ENCODE data around the gene EFNA2. TPM values are rescaled to one million over a fixed set of nuclear protein-coding genes. Genes with fewer than 3 reads are reported as not detected.

EFNA2 gene
- total RNA-seq, 1 donor = not detected

DNA sequence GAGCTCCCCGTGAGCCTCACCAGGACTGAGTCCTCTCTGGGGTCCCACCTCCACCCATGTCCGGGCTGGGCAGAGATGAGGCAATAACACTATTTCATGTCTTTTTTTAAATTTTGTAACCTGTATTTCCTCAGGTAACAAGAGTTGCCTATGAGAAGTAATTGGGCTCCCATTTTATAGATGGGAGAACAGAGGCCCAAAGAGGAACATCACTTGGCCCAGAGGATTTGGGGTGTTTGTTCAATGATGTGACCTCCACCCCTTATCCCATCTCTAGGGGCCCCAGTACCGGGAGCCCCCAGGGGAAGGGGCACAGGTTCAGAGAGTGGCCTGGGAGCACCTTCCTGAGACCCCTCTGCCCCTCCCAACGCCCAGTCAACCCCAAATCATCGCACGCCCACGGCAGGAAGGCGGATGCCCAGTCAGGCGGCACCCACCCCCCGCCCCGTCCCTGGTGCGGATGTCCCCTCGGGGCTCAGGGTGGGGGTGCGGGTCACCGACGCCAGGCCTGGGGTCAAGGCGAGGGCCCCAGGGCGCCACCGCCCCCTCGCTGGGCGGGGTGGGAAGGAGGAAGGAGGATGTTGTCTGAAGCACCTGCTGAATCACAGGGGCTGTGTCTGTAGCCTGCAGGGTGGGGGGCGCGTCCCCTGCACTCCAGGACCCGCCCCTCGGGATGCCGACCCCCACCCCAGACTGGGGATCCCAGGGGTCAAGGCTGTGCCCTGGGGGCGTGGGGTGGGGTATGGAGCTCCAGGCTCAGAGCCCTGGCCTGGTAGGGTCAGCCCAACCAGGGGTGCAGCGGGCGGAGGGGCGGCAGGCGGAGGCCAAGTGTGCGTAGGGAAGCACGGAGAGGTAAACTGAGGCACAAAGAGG is 25.6 kb upstream of the EFNA2 start:
- peak in 2 of 3 donors; percentile 51 to 57 for DNase-seq (ENCODE audit: low read depth in 2 of 3, low spot score in 2 of 3)

DNA sequence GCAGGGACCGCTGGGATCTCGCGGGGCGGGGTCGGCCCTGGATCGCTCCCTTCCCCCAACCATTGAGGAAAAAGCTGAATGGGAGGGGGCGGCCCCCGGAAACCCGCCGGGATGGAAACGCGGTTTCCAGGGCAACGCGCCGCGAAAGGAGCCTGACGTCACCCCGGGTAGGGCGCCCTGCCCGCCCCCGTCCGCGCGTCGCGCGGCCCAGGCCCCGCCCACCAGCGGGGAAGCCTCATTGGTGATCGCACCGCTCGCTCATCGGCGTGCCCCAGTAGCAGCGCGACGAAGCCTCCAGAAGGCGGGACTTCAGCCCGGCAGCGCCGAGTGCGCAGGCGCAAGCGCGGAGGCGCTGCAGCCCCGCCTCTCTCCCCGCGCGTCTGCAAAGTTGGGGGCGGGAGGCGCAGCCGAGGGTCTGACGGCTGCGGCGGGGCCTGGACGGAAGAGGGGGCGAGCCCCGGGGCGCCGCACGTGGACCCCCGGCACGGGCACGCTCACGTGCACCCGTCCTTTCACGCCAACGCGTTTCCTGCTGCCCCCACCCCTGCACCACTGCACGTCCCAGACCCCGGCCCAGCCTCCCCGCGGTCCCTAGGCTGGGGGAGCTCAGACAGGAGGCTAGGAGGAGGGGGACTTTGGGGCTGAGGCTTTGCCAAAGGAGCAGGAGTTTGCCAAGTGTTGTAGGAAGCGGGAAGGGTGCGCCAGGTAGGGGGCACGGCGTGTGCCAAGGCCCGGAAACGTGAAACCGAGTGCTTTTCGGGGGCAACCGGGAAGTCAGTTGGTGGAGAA is 24.7 kb upstream of the EFNA2 start:
- peak; percentile 95 to 97 (median 96) for DNase-seq (ENCODE audit: low read depth in 2 of 3, low spot score in 2 of 3)

DNA sequence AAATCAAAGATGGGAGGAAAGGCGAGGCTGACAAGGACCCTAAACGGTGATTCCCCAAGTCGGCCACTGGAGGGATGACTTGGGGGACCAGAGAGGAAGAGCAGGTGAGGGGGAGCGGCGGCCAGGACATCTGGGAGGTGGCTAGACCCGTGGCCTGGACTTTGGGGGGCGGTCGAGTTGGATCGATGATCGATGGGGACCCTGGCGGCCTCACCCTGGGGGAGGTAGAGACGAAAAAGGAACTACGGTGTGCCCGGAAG is 24.2 kb upstream of the EFNA2 start:
- DNase-seq (ENCODE audit: low read depth in 2 of 3, low spot score in 2 of 3) = peak in 2 of 3 donors; percentile 60 to 73

DNA sequence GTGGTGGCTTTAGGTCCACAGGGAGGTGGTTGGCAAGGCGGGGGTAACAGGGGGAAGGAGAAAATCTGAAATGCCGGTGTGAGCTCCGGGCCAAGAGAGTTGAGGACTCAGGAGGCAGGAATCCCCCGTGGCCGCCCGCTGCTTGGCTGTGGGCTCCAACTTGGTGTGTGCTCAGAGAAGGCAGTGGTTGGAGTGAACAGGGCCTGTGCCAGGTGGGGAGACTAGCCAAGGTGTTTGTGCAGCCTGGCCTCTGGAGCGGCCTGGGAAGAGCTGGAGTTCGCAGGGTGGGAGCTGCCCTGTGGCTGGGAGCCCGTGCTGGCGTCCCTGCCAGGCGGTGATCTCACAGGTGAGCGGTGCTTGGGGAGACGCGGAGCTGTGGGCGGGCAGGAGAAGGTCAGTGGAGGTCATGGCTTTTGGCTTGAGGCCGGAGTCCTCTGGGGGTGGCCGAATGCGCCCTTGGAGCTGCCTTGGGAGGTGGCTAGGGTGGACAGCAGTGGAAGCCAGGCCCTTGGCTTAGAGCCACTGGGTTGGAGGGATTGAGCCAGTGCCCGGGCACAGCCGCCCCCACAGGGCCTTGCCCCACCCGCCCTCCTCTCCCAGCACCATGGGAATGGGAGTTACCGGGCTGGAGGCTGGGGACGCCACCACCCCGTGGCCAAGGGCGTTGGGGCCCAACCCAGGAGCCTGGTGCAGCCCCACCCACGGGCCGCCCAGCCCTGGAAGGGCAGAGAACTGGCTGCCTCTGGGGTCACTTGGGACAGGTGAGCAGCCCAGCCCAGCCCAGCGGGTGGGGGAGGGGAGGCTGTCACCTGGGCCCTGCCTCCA is 23.7 kb upstream of the EFNA2 start:
- no peak for DNase-seq (ENCODE audit: low read depth in 2 of 3, low spot score in 2 of 3)

DNA sequence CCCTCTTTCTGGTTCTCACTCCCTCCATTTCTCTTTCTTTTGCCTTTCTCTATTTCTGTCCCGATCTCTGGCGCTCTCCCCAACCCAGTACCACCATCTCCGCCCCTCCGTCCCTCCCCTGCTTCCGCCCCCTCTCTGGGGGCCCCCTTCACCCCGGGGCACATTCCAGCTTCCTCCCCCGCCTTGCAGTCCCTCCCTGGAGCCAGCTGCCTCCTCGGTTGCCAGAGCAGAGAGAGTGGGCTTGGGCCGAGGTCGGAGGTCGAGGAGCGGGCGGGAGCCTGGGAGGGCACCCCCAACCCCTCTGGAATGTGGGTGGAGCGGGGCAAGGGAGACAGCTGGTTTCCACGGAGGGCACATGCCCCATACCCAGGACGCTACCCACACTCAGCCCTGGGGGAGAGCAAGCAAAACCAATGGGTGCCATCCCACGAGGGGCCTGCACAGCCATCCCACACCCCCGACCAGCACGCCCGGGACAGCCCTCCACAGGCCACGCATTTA is 23.0 kb upstream of the EFNA2 start:
- no peak for DNase-seq (ENCODE audit: low read depth in 2 of 3, low spot score in 2 of 3)

DNA sequence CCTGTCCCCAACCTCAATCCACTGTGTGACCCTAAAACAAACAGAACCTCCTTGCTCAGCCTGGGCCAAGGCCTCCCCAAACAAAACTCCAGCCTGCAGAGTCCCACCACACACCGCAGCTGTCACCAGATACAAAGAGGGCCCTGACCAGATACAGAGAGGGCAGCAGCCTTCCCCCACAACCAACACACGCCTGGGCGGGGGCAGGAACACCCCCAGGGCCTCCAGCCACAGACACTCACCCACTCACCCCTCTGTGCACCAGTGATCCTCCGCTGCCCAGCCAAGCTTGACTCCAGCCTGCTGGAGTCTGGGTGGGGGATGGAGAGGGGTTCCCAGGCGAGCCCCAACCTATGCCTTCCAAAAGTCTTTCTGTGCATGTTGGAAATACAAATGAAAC is 22.5 kb upstream of the EFNA2 start:
- no peak for DNase-seq (ENCODE audit: low read depth in 2 of 3, low spot score in 2 of 3)

DNA sequence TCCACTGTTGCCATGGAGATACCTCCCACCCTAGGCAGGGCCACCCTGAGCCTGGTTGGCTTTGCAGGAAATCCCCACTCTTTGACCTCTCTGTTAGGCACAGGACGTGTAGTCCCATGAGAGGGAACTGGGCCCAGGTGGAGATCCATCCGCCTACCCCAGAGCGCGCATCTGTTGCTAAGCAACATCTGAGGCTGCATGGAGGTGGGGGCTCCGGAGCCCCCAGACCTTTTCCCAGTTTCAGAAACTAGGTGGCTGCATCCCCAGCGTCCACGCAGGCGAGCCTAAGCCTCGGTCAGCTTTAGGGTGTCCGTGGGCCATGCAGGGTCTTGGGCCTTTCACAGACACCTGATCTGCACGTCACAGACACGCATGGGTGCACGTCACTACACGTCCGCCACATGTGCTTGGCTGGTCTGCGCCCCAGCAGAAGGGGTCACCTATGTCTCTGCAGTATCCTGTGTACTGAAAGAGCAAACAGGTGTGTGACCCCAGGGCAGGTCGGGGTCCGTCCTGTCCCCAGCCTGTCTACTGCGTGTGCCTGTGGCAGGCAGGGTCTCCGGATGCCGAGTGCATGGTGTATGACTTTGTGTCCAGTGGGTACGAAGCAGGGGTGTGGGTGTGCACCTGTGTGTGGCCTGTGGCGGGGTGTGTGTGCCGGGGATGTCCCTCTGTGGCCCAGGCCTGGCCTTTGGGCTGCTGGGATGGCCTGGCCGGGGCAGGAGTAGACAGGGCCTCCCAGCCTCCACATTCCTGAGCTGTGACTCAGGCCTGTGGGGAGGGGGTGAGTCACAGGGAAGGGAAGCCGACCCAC is 20.7 kb upstream of the EFNA2 start:
- DNase-seq (ENCODE audit: low read depth in 2 of 3, low spot score in 2 of 3) = no peak

DNA sequence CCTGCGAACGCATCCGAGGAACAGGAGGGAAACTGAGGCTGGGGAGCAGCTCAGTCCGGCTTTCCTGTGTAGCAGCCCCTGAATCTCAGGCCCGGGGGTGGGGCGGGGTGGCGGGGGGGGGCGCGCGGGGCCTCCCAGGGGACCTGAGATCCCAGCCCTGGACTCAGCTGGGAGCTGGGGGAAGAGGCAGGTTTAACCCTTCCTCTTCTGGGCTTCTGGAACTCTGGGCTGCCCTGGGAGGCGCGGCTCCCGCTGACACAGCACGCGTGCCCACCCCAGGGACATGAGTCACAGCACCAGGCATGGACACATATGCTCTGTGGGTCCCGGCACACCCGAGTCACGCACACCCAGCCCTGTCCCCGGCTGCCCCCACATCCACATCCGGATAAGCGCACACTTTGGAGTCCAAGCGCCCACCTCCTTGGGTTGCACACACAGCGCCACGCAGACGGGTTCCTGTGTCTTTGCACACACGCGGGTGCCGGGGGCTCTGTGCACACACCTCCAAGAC is 20.0 kb upstream of the EFNA2 start:
- peak in 2 of 3 donors; percentile 56 to 86 for DNase-seq (ENCODE audit: low read depth in 2 of 3, low spot score in 2 of 3)

DNA sequence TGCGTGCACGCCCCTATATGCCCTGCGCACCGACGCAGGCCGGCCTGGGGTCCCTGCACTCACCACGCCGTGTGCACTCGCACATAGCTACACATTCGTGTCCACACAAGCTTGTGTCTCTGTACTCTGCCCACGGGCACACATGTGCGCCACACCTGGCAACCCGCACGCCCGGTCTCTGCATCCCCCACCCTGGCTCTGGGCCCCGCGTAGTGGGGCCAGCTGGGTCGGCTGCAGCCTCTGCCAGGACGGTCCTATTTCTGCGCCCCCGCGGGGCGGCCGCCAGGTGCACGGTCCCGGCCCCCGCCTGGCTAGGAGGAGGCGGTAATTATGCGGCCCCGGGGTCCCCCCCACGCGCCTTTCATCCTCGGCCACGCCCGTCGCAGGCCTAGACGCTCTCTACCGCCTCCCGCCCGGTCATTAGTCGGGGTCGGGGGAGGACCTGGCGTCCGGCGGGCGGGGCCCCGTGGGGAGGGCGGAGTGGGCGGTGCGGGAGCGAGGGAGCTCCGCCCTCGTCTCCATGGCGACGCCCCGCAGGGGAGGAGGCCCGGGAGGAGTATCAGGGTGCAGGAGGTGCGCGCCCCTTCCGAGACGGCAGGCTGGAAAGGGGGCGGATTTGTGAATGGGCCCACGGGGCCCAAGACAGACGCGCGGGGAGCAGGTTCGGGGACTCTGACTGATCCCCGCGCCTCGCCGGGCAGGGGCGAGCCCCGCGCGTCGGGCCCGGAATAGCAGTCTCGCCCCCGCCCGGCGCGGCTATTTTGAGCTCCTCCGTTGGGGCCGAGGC is 19.4 kb upstream of the EFNA2 start:
- DNase-seq (ENCODE audit: low read depth in 2 of 3, low spot score in 2 of 3) = peak; percentile 70 to 72 (median 70)

DNA sequence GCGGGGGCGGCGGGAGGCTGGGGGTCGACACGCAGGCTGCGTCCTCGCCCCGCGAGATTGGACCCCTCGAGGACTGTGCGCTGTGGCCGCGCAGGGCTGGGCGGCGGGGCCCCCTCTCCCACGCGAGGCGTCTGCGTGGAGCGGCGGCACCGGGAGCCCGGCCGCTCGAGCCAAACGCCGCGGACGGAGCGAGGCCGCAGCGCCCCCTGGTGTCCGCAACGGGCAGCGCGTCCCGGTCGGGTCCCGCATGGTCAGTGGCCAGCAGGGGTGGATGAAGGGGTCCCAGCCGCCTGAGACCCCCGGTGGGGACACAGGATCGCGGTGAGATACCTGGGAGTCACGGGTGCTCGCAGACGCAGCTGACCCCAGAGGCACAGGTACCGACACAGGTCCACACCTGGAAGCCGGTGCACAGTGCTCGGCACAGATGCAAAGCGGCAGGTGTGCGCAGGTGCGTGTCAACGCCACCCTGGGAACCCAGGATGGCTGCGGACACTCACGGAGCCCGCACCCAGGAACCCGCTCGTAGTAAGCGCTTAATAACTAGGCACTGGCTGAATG is 18.7 kb upstream of the EFNA2 start:
- peak in 2 of 3 donors; percentile 57 to 73 for DNase-seq (ENCODE audit: low read depth in 2 of 3, low spot score in 2 of 3)

DNA sequence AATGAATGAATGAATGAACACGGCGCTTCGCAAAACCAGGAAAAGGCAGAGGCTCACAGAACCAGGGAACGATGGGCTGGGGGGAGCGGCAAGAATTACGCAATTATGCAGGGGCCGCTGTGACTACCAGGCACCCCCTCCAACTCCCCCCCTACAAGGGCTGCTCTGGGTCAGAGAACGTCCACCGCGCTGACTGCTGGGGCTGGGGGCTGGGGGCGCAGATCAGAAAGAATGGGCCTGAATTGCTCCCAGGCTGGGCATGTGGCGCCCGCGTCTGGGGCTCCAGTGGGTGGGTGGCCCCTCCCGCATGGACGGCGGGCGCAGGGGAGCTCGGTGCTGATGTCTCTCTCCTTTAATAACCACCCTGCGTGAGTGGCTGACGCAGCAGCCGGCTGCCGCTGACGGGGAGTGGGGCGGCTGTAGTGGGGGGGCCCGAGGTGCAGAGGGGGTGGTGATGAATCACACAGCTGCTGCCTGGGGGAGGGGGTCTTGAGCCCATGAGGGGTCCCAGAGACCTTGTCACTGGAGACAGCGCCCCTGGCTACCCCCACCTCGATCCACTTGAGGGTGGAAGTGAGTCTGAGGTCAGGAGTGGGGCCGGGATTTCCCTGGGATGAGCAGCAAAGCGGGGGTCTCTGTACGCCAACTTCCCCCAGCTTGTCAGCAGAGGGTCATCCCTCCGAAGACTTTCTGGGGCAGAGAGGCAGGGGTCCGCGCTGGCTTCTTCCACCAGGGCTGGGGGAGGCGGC is 18.0 kb upstream of the EFNA2 start:
- DNase-seq (ENCODE audit: low read depth in 2 of 3, low spot score in 2 of 3) = no peak

DNA sequence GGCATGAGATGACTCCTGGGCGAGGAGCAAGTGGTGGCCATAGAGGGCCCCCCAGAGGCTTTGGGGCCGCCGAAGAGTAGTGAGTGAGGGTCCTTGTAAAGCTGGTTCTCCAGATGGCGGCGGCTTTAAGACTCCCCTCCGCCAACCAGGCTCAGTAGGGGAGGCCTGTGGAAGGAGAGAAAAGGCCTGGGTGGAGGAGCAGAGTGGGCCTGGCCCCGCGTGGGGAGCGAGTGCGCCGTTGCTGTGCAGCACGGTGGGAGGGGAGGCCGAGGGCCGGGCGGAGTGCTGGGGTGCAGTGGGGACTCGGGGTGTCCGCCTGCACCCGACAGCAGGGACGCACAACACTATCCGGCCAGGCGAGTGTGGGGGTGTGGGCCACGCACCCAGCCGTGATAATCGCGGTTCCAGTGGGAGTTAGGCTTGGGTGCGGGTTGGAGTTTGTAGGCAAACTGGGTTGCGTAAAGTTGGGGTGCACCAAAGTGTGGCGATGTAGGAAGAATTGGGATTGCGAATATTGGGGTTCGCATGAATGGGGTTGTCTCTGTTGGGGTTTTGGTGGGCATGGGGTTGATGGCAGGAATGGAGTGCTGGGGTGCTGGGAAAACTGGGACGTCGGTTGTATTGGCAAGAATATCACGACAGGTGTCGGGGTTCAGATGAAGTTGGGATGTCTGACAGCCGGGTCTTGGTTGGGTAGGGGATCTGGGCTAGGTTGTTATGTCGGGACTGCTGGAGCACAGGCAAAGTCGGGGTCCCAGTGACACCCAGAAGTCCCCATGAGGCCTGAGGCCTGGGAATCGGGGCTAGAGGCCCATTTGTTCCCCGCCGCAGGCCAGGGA is 17.2 kb upstream of the EFNA2 start:
- no peak for DNase-seq (ENCODE audit: low read depth in 2 of 3, low spot score in 2 of 3)

DNA sequence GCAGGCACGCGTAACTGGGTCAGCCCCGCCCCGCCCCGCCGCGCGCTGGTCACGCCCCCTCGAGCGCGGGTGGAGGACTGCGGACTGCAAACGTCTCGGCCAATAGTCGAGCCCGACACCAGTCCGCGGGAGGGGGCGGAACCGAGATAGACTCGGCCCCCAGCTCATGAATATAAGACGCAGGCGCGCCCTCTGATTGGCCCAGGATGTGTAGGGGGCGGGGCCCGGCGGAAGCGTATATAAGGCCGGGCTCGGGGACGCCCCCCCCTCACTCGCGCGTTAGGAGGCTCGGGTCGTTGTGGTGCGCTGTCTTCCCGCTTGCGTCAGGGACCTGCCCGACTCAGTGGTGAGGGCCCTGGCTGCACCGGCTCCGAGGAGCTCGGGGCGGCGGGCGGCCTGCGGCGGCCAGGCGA is 16.6 kb upstream of the EFNA2 start, which contains the start of gene CIRBP:
TSS of gene CIRBP (plus strand) at position 268 of the 413 bp plus-strand sequence. CDS start 1,602 bp downstream, outside the sequence.
- DNase-seq (ENCODE audit: low read depth in 2 of 3, low spot score in 2 of 3) = peak; percentile 96 to 99 (median 98)

DNA sequence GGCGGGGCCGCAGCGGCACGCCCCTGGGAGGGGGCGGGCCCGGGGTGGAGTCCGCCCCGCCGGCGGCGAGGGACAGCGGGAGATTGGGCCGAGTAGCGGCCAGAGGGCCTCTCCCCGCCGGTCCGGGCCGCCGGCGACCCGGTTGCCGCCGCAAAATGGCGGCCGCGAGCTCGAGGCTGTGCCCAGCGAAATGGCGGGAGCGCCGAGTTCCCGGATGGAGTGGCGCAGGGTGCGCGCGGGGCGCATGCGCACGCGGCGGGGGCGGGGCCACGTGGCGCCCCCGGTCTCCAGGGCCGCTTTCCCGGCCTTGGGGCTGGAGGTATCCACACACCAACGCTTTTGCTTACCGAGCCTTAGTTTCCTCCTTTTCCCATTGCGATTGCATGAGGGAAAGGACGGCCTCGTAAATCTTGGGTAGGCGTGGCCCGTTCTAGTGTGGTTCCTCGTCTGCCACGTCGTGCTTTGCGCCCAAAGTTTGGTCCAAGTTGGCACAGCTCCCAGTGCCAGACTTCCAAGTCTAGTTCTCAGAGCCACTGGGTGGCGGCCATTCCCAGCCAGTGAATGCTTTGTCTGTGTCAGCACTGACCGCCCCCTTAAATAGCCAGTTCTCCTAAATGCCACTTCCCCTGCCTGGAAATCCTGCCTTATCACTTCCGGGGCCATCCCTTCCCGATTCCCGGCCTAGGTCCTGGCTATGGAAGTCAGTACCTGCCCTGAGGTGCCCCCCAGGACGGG is 16.0 kb upstream of the EFNA2 start:
- peak; percentile 77 to 87 (median 79) for DNase-seq (ENCODE audit: low read depth in 2 of 3, low spot score in 2 of 3)

DNA sequence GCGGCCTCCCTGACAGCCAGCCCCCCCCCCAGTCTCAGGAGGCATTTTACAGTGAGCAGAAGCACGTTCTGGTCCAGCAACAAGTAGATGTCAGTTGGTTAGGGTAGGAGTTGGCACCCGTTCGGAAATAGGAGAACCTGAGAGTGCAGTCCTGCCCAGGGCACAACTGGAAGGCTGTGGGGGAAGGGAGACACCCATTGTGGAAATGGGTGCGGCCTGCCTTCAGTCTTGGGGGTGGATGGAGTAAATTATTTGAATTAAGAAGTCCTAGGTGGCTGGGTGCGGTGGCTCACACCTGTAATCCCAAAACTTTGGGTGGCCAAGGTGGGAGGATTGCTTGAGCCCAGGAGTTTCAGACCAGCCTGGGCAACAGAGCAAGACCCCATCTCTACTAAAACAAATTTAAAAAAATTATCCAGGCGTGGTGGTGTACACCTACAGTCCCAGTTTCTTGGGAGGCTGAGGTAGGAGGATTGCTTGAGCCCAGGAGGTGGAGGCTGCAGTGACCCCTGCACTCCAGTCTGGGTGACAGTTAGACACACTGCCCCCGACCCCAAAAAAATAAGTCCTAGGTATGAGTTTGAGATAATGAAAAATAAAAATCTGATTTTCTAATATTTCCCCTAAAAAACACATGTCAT is 15.3 kb upstream of the EFNA2 start:
- DNase-seq (ENCODE audit: low read depth in 2 of 3, low spot score in 2 of 3) = no peak
